ENCODE results near the gene EPHB1.

The EPHB1 gene

DNA sequence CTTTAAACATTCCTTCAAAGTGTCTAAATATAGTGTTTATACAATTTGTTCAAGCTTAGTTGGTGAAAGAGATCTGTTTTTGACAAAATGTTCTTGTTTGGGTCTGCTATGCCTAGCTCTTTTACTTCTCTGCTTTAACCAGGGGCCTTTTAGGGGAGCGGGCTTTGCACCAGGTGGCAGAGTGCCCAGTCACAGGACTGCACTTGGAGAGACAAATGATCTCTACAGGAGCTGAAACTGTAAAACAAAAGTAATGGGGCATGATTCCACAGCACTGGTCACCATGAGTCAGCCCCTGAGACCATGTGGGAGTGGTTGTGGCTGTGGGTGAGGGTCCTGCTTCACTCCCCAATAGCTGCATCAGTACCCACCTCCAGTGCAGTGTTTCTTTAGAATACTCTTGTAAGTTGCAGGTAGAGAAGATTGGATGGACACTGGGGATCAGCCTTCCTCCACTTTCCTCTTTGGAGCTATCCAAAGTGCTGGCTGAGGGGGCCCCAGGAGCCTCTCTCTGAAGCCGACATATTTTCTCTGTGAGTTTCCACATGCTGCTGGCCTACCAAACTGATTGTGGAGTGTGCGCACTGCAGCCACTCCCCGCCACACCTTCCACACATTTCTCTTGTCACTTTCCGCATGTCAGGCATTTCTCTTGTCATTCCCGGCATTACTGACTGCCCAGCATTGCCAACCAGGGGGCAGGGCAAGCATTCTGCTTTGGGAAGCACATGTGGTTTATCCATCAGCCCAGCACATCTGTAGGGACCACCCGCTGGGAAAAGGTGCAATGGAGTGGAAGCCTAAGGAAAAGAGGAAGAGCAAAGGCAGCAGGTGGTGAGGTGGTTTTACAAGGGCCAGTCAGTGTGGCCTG, 110.0 kb downstream of the EPHB1 start:
- TF ChIP-seq ZNF274 (IDR thresholded peaks at IDR 0.05; ENCODE audit: low read depth, low read length) (no peak), SUZ12 (IDR thresholded peaks at IDR 0.05; ENCODE audit: extremely low read depth, insufficient read depth, insufficient read length) (no peak), YY1 (IDR thresholded peaks at IDR 0.05; ENCODE audit: insufficient read depth, insufficient read length) (no peak)
- H3K4me1 ChIP-seq (ENCODE audit: insufficient read depth, insufficient read length): peaks cover 4% of the 10 kb centered on the region
- no peaks in the 10 kb centered on the region for H3K9me3 ChIP-seq (ENCODE audit: insufficient read depth, low read length)
- no peaks in the 10 kb centered on the region for H3K36me3 ChIP-seq (ENCODE audit: insufficient read depth, insufficient read length, low read length)
- no peak for DNase-seq (ENCODE audit: low read depth, low spot score)
- H3K9ac ChIP-seq (ENCODE audit: insufficient read length, low read depth): no peak overlapping the region
- H3K4me3 ChIP-seq (ENCODE audit: insufficient read length, low read depth): no peak overlapping the region
- peaks cover 2% of the 10 kb centered on the region for H3K27me3 ChIP-seq (ENCODE audit: insufficient read depth, insufficient read length)

DNA sequence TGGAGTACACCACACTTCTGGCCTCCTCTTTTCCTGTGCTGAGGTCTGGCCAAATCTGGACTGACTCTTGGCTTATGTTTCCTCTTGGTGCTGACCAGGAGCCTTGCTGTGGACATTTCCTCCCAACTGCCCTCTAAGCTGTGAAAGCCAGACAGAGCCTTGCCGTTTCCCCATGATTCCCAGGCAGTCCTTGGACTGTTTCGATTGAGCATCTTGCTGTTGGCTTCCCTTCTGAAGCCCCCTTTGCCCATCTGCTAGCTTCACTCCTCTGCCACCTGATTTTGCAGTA, 110.5 kb downstream of the EPHB1 start:
- no peaks in the 10 kb centered on the region for H3K36me3 ChIP-seq (ENCODE audit: insufficient read depth, insufficient read length, low read length)
- no peak for DNase-seq (ENCODE audit: low read depth, low spot score)
- peaks cover 4% of the 10 kb centered on the region for H3K27me3 ChIP-seq (ENCODE audit: insufficient read depth, insufficient read length)
- TF ChIP-seq ZNF274 (IDR thresholded peaks at IDR 0.05; ENCODE audit: low read depth, low read length): no peak
- TF ChIP-seq SUZ12 (IDR thresholded peaks at IDR 0.05; ENCODE audit: extremely low read depth, insufficient read depth, insufficient read length): no peak
- no peak for TF ChIP-seq YY1 (IDR thresholded peaks at IDR 0.05; ENCODE audit: insufficient read depth, insufficient read length)
- no peak overlapping the region for H3K9ac ChIP-seq (ENCODE audit: insufficient read length, low read depth)
- H3K4me3 ChIP-seq (ENCODE audit: insufficient read length, low read depth): no peak overlapping the region
- H3K9me3 ChIP-seq (ENCODE audit: insufficient read depth, low read length): no peaks in the 10 kb centered on the region
- H3K4me1 ChIP-seq (ENCODE audit: insufficient read depth, insufficient read length): peaks cover 4% of the 10 kb centered on the region

DNA sequence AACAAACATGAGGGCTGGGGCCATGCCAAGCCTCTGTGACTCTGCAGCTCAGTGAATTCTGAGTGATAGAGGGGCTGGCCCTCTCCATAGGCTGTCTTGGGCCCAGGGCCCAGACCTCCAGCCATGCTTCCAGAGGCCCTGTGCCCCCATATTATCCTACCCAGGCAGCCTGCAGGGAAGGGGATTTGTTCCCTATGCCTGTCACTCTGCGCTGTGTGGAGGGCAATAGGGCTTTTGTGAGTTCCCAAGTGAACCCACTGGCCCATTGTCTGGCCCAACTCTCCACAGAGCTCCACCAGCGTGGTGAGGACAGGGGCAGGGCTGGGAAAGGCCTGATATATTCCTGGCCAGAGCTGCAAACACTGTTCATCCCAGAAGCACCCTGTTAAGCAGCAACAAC, 113.2 kb downstream of the EPHB1 start:
- H3K36me3 ChIP-seq (ENCODE audit: insufficient read depth, insufficient read length, low read length): no peaks in the 10 kb centered on the region
- no peak overlapping the region for H3K4me3 ChIP-seq (ENCODE audit: insufficient read length, low read depth)
- DNase-seq (ENCODE audit: low read depth, low spot score): no peak
- TF ChIP-seq ZNF274 (IDR thresholded peaks at IDR 0.05; ENCODE audit: low read depth, low read length) (no peak), YY1 (IDR thresholded peaks at IDR 0.05; ENCODE audit: insufficient read depth, insufficient read length) (no peak), SUZ12 (IDR thresholded peaks at IDR 0.05; ENCODE audit: extremely low read depth, insufficient read depth, insufficient read length) (no peak)
- no peak overlapping the region for H3K9ac ChIP-seq (ENCODE audit: insufficient read length, low read depth)
- peaks cover 11% of the 10 kb centered on the region for H3K27me3 ChIP-seq (ENCODE audit: insufficient read depth, insufficient read length)
- no peaks in the 10 kb centered on the region for H3K9me3 ChIP-seq (ENCODE audit: insufficient read depth, low read length)
- no peaks in the 10 kb centered on the region for H3K4me1 ChIP-seq (ENCODE audit: insufficient read depth, insufficient read length)

DNA sequence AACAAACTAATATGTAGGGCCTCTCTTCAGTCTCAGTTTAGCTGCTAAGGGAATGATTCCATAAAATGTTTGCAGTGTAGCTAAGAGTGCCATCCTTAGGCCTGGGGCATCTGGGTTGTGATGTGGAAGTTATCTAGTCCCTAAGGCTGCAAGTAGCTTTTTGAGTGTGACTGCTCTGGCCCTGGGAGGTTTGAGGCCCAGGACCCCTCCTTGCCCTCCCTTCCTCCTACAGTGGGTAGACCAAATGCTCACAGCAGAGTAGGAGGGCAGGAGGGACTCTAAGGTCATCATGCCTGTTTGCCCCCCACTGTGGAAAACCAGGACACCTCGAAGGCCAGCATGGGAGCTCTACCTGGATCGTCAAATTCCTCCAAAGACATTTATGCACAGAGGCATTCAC, 115.0 kb downstream of the EPHB1 start:
- Histone ChIP-seq H3K9ac (ENCODE audit: insufficient read length, low read depth) (no peak overlapping the region), H3K9me3 (ENCODE audit: insufficient read depth, low read length) (no peaks in the 10 kb centered on the region), H3K4me1 (ENCODE audit: insufficient read depth, insufficient read length) (peaks cover 5% of the 10 kb centered on the region), H3K27me3 (ENCODE audit: insufficient read depth, insufficient read length) (peaks cover 20% of the 10 kb centered on the region), H3K4me3 (ENCODE audit: insufficient read length, low read depth) (no peak overlapping the region), H3K36me3 (ENCODE audit: insufficient read depth, insufficient read length, low read length) (no peaks in the 10 kb centered on the region)
- DNase-seq (ENCODE audit: low read depth, low spot score): no peak
- TF ChIP-seq SUZ12 (IDR thresholded peaks at IDR 0.05; ENCODE audit: extremely low read depth, insufficient read depth, insufficient read length) (no peak), YY1 (IDR thresholded peaks at IDR 0.05; ENCODE audit: insufficient read depth, insufficient read length) (no peak), ZNF274 (IDR thresholded peaks at IDR 0.05; ENCODE audit: low read depth, low read length) (no peak)

DNA sequence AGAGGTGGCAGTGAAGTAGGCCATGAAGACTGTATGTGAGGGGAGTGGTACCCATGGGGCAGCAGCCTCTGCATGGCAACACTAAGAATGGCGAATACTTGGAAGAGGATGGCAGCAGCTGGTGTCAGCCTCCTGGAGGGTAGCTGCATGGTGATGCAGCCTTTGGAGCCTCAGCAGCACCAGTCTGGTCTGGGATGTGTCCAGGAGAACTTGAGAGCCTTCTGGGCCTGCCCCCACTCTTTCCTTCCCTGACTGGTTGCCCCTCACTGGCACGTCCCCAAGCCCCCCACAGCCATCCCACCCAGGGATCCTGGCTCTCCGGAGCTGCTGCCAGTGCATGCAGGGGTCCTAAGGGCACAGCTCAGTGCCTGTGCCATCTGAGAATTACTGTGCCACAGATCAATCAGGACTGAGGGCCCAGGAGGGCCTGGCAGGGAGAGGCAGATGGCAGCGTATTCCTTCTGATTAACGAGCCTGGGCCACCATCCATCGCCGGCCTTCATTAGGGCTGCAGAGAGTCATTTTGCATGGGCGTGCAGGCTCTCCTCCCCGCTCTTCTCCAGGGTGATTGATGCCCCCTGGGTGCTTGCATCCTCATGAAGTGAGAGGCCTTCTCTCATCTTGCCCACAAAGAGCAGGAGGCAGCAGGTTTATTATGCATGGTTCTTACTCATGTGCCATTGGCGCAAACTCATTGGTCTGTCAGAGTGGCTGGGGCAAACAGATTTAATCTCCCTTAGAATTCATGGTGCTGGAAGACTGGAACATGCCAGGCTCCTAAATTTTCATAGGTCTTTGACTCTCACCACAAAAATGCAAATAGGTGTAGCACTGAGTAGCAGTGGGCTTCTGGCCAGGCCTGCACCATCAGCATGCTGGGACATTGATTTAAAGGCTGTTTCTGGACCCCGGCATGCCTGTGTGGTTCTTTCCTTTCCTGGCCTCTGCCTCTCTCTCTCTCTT, 116.8 kb downstream of the EPHB1 start:
- no peak for TF ChIP-seq ZNF274 (IDR thresholded peaks at IDR 0.05; ENCODE audit: low read depth, low read length)
- TF ChIP-seq SUZ12 (IDR thresholded peaks at IDR 0.05; ENCODE audit: extremely low read depth, insufficient read depth, insufficient read length): no peak
- no peak for TF ChIP-seq YY1 (IDR thresholded peaks at IDR 0.05; ENCODE audit: insufficient read depth, insufficient read length)
- H3K4me3 ChIP-seq (ENCODE audit: insufficient read length, low read depth): no peak overlapping the region
- no peak for DNase-seq (ENCODE audit: low read depth, low spot score)

DNA sequence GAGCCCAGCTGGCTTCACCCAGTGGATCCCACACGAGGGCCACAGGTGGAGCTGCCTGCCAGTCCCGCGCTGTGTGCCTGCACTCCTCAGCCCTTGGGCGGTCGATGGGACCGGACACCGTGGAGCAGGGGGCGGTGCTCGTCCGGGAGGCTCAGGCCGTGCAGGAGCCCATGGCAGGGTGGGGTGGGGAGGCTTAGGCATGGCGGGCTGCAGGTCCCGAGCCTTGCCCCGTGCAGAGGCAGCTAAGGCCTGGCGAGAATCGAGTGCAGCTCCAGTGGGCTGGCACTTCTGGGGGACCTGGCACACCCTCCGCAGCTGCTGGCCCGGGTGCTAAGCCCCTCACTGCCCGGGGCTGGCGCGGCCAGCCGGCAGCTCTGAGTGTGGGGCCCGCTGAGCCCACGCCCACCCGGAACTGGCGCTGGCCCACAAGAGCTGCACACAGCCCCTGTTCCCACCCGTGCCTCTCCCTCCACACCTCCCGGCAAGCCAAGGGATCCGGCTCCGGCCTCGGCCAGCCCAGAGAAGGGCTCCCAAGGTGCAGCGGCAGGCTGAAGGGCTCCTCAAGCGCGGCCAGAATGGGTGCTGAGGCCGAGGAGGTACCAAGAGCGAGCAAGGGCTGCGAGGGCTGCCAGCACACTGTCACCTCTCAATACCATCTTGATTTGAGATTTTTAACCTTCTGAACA, 121.4 kb downstream of the EPHB1 start:
- H3K27me3 ChIP-seq (ENCODE audit: insufficient read depth, insufficient read length): peaks cover 26% of the 10 kb centered on the region
- no peaks in the 10 kb centered on the region for H3K36me3 ChIP-seq (ENCODE audit: insufficient read depth, insufficient read length, low read length)
- no peak overlapping the region for H3K9ac ChIP-seq (ENCODE audit: insufficient read length, low read depth)
- no peak for DNase-seq (ENCODE audit: low read depth, low spot score)
- H3K4me1 ChIP-seq (ENCODE audit: insufficient read depth, insufficient read length): peaks cover 5% of the 10 kb centered on the region
- TF ChIP-seq ZNF274 (IDR thresholded peaks at IDR 0.05; ENCODE audit: low read depth, low read length) (no peak), SUZ12 (IDR thresholded peaks at IDR 0.05; ENCODE audit: extremely low read depth, insufficient read depth, insufficient read length) (no peak), YY1 (IDR thresholded peaks at IDR 0.05; ENCODE audit: insufficient read depth, insufficient read length) (no peak)
- H3K9me3 ChIP-seq (ENCODE audit: insufficient read depth, low read length): peaks cover 7% of the 10 kb centered on the region; the same call in 1 of the 2 replicates
- no peak overlapping the region for H3K4me3 ChIP-seq (ENCODE audit: insufficient read length, low read depth)

More for the DNA sequence above, 116.8 kb downstream of the EPHB1 start:
- Histone ChIP-seq H3K9ac (ENCODE audit: insufficient read length, low read depth) (no peak overlapping the region), H3K9me3 (ENCODE audit: insufficient read depth, low read length) (peaks cover 6% of the 10 kb centered on the region; the same call in 1 of the 2 replicates), H3K27me3 (ENCODE audit: insufficient read depth, insufficient read length) (peaks cover 20% of the 10 kb centered on the region), H3K4me1 (ENCODE audit: insufficient read depth, insufficient read length) (peaks cover 5% of the 10 kb centered on the region), H3K36me3 (ENCODE audit: insufficient read depth, insufficient read length, low read length) (no peaks in the 10 kb centered on the region)

Measured in NT2/D1 (cell line).